Ovary (tissue), 9 donors: ENCODE data around the gene KIAA1217. TPM values are rescaled to one million over a fixed set of nuclear protein-coding genes. Genes with fewer than 3 reads are reported as not detected.

ENCODE experiments used
- DNase-seq, 5 donors: peaks; one replicate each; pipeline ENCODE4 v3.0.0-alpha.2; 2019 to 2020
- H3K27ac ChIP-seq, 2 donors: fragments of 200-600 bp; one replicate each; pipeline versions ENCODE4 v1.5.1 to v1.8.0; 2019 to 2022
- H3K27me3 ChIP-seq: fragments of 200-600 bp; one replicate; pipeline ENCODE4 v1.8.0; 2022
- H3K36me3 ChIP-seq: fragments of 200-600 bp; sonication (generic); one replicate; pipeline ENCODE4 v1.5.1; 2019
- H3K4me1 ChIP-seq: one replicate; pipeline ENCODE4 v1.8.1; 2013; ENCODE audit warnings: mild to moderate bottlenecking, moderate library complexity; ENCODE audit not compliant: insufficient read depth
- H3K4me3 ChIP-seq: fragments of 200-600 bp; sonication (generic); one replicate; pipeline ENCODE4 v1.5.1; 2017
- H3K9me3 ChIP-seq, 2 donors: fragments of 200-600 bp in 1 of 2; sonication (generic) in 1 of 2; one replicate each; pipeline versions ENCODE4 v1.5.1 to v1.8.1; 2013 to 2019; ENCODE audit warnings: mild to moderate bottlenecking in 1 of 2, moderate library complexity in 1 of 2
- CTCF ChIP-seq, 3 donors: fragments of 450-650 bp in 2 of 3; fragments of 200-600 bp in 1 of 3; IDR thresholded peaks; one replicate each; pipeline versions ENCODE4 v1.5.1 to v1.8.0; 2016 to 2022; ENCODE audit warnings: antibody characterized with exemption in 3 of 3, mild to moderate bottlenecking in 1 of 3
- EP300 ChIP-seq: sonication (generic); formaldehyde crosslinking; IDR thresholded peaks from one replicate; pipeline ENCODE4 v1.6.1; 2017; ENCODE audit warnings: antibody characterized with exemption
- POLR2A ChIP-seq: fragments of 450-650 bp; IDR thresholded peaks from one replicate; pipeline ENCODE4 v1.6.1; 2017; ENCODE audit warnings: antibody characterized with exemption, mild to moderate bottlenecking, moderate library complexity
- WGBS, 3 donors: extraction: QIAGEN DNeasy Blood & Tissue Kit in 1 of 3; methylation state at CpG; one replicate each; pipeline versions ENCODE4 v1.1.5 to v1.1.7; 2013 to 2017; 5-methylcytosine and 5-hydroxymethylcytosine counted together
- intact Hi-C, 4 donors: fragments of 100-400 bp; cut with DNase I; formaldehyde crosslinking; loops; one replicate each; pipeline versions ENCODE4 v1.11.0 to v1.15.1; 2022 to 2023
- polyA plus RNA-seq, 2 donors: library from polyadenylated mRNA; stranded (reverse); fragments of 200-250 nt in 1 of 2; fragments of 350-450 nt in 1 of 2; fragmentation: Illumina TruSeq in 1 of 2; extraction: RNeasy Lipid Tissue Mini Kit (QIAGEN cat#74804) in 1 of 2; gene quantifications; one replicate each; pipeline ENCODE4 v1.2.3, GENCODE V29; 2013 to 2014
- total RNA-seq, 7 donors: library from RNA; depleted of rRNA in 2 of 7; stranded (reverse); fragments of >200 nt in 2 of 7; fragmentation: NEBNext Ultra II Directional in 3 of 7; extraction: Animal tissue kit (Norgen Biotek cat#: 25700) in 3 of 7; gene quantifications; one replicate each; pipeline versions ENCODE4 v1.1.0 to v1.2.4, GENCODE V29; 2016 to 2023
- donor health status: DM: no; HTN: no; CAD: no; lungs with moderate emphysema.
- donor health status: DM: no; HTN: no; CAD: no.
- donor health status: Bipolar disorder and iron deficiency.
- donor health status: DM: yes; HTN: yes; CAD: no.
- donor health status: DM: no; HTN: no; CAD: no.
- donor health status: DM: yes; HTN: yes; CAD: no.

KIAA1217 gene
- total and polyA plus RNA-seq, 9 donors: 7.2 to 47.1 (median 23.0) TPM

- intact Hi-C loops: no loop called here
- no peak overlapping the region for H3K27ac ChIP-seq
- no peaks in the 10 kb centered on the region for H3K36me3 ChIP-seq
- no peak overlapping the region for H3K4me3 ChIP-seq
- H3K27me3 ChIP-seq: no peaks in the 10 kb centered on the region
- no peaks in the 10 kb centered on the region for H3K4me1 ChIP-seq
- TF ChIP-seq POLR2A (no peak), EP300 (no peak), CTCF (IDR thresholded peaks at IDR 0.05) (no peak)
- no peak for DNase-seq
- 79 to 86% (median 81%) methylated on average over 12 of the region's 12 CpGs for WGBS, 3 donors
- no peaks in the 10 kb centered on the region for H3K9me3 ChIP-seq
Measured at GRCh38 chr10:24569828-24570657, 361.1 kb downstream of the KIAA1217 start.

GRCh38 chr10:24570658-24571426 lies 361.9 kb downstream of the KIAA1217 start:
- DNase-seq: no peak
- no peaks in the 10 kb centered on the region for H3K4me1 ChIP-seq
- 88 to 92% (median 91%) methylated on average over 9 of the region's 9 CpGs for WGBS, 3 donors
- H3K27me3 ChIP-seq: no peaks in the 10 kb centered on the region
- intact Hi-C loops: no loop called here
- no peak overlapping the region for H3K4me3 ChIP-seq
- TF ChIP-seq CTCF (IDR thresholded peaks at IDR 0.05): no peak
- no peak for TF ChIP-seq EP300
- no peak for TF ChIP-seq POLR2A
- no peak overlapping the region for H3K27ac ChIP-seq
- H3K9me3 ChIP-seq: no peaks in the 10 kb centered on the region
- H3K36me3 ChIP-seq: no peaks in the 10 kb centered on the region

GRCh38 chr10:24571870-24572450 lies 363.0 kb downstream of the KIAA1217 start:
- Histone ChIP-seq H3K27me3 (no peaks in the 10 kb centered on the region), H3K9me3 (no peaks in the 10 kb centered on the region), H3K36me3 (no peaks in the 10 kb centered on the region), H3K4me1 (no peaks in the 10 kb centered on the region), H3K4me3 (no peak overlapping the region), H3K27ac (no peak overlapping the region)
- WGBS, 3 donors: 66 to 73% (median 67%) methylated on average over 7 of the region's 7 CpGs
- DNase-seq: no peak
- TF ChIP-seq EP300: no peak
- no peak for TF ChIP-seq CTCF (IDR thresholded peaks at IDR 0.05)
- TF ChIP-seq POLR2A: no peak
- intact Hi-C loops: no loop called here

- Histone ChIP-seq H3K4me1 (no peaks in the 10 kb centered on the region), H3K36me3 (no peaks in the 10 kb centered on the region), H3K4me3 (no peak overlapping the region), H3K27ac (no peak overlapping the region), H3K27me3 (no peaks in the 10 kb centered on the region), H3K9me3 (no peaks in the 10 kb centered on the region)
- no peak for DNase-seq
- no peak for TF ChIP-seq EP300
- no peak for TF ChIP-seq POLR2A
- no peak for TF ChIP-seq CTCF (IDR thresholded peaks at IDR 0.05)
- WGBS, 3 donors: 74 to 86% (median 86%) methylated on average over 9 of the region's 9 CpGs
- intact Hi-C loops: no loop called here
Measured at GRCh38 chr10:24574161-24574560, 365.2 kb downstream of the KIAA1217 start.
